OCI-LY1 (cell line): Measurements from ENCODE around the gene STXBP6.

ENCODE experiments used
- EZH2 ChIP-seq: fragments of 200-600 bp; sonication (generic), shearing (Covaris generic); IDR thresholded peaks from 2 replicates; pipeline ENCODE4 v1.8.0; 2017; ENCODE audit warnings: borderline replicate concordance, mixed run types, mild to moderate bottlenecking, antibody characterized with exemption, low read length, moderate library complexity, mixed read lengths
- TF ChIP-seq, protein P1 (sequence below): fragments of 200-600 bp; sonication (generic), shearing (Covaris generic); IDR thresholded peaks from 2 replicates; pipeline ENCODE4 v1.5.1; 2017; ENCODE audit warnings: mild to moderate bottlenecking, antibody characterized with exemption, low read length, moderate library complexity, mixed read lengths

GRCh38 chr14:24833385-24833784, 216.6 kb downstream of the STXBP6 start:
- TF ChIP-seq, protein P1, sequence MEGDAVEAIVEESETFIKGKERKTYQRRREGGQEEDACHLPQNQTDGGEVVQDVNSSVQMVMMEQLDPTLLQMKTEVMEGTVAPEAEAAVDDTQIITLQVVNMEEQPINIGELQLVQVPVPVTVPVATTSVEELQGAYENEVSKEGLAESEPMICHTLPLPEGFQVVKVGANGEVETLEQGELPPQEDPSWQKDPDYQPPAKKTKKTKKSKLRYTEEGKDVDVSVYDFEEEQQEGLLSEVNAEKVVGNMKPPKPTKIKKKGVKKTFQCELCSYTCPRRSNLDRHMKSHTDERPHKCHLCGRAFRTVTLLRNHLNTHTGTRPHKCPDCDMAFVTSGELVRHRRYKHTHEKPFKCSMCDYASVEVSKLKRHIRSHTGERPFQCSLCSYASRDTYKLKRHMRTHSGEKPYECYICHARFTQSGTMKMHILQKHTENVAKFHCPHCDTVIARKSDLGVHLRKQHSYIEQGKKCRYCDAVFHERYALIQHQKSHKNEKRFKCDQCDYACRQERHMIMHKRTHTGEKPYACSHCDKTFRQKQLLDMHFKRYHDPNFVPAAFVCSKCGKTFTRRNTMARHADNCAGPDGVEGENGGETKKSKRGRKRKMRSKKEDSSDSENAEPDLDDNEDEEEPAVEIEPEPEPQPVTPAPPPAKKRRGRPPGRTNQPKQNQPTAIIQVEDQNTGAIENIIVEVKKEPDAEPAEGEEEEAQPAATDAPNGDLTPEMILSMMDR, result no peak
- TF ChIP-seq EZH2, result no peak
